NCI-H2081 (cell line): Measurements from ENCODE around the gene CENPB.
A peak's percentile ranks its signal among the peaks of the same experiment; 100 is the strongest.

Source experiments
- DNase-seq, 2 experiments: peaks; one replicate each; lab custom pipeline; 2025; lab: John Stamatoyannopoulos, UW

CENPB gene

GRCh38 chr20:3766422-3767109 is 20.0 kb downstream of the CENPB start:
- no peak for DNase-seq

GRCh38 chr20:3765171-3765882 is 21.2 kb downstream of the CENPB start:
- no peak for DNase-seq

DNA sequence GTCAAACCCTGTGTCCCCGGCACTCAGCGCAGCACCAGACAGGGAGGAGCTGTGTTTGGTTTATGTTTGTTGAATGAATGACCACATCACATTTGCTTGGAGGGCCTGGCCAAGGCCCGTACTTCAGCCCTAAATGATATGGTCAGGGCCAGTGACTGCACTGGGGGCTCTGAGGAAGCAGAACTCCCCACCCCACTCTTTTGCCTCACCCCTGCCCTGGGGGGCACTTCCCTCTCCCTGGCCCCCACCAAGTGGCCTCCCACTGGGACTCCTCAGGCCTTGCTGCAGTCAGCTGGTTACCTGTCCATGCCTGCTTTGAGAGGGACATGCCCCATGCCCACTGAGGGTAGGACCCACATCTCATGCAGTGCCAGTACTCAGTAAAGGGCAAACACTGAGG is 21.9 kb downstream of the CENPB start:
- DNase-seq, result no peak

- DNase-seq, result no peak
Observed at GRCh38 chr20:3763671-3764601, 22.6 kb downstream of the CENPB start.

DNA sequence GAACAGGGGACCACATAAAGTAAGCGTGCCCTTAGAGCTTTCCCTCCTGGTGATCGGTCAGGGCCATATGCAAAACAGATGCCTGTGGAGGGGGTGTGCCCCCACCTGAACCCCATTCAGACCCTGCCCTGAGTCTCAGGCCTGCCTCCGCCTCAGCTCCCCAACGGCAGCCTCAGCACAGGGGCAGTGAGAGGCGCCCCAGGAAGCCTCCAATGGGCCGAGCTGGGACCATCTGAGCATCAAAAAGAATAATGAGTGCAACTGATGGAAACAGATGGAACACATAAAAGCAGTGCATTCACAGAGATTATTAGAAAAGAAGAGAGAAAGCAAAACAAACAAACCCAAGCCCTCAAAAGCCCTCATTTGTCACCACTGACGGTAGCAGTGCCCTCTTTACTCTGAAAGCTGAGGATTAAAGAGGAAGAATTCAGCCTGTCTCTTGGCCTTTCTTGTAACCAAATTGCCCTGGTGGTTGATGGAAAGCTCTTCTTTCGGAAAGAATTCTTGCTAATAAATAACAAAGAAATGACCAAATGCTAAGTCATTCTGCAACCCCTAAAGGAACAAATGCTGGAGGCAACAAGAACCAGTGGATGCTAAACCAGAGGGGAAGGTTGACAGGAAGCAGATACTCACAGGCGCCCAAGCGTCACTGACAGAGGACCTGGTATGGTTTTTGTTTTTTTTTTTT is 25.7 kb downstream of the CENPB start:
- no peak for DNase-seq

DNA sequence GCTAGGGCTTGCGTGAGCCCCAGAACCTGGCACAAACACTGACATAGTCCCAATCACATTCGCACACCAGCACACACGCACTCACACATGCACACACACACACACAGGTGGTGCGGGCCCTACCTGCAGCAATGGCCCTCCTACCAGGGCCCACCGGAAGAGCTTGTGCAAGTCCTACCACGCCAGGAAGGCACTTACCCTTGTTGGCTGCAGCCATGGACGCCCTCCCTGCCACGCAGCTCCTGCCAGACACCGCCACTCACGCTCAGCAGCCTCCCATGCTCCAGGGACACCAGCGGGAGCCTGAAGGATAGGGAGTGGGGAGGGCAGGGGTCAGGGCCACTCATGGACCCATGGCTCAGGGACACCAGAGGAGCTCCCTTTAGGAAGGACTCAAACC is 26.7 kb downstream of the CENPB start:
- no peak for DNase-seq

DNA sequence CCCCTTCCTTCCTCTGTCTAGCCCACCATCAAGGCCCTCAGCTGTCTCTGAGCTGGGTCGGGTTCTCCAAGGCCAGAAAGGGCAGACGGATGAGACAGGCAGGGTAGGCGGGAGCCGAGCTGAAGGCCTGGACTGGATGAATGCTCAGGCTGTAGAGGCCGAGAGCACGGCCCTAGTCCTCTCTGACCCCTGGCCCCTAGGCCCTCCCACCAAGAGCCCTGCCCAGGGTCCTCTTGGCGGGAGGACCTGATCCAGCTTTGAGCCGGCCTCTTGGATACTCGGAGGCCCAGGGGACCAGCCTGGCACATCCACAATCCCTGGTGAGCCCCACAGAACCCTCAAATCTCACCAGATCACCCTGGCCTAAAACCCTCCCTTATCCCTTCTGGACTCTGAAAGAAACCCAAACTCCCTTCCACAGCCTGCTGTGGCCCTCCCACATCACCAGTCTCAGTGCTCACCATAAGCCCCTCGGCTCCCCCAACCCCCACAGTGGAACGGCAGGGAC is 27.2 kb downstream of the CENPB start:
- no peak for DNase-seq

GRCh38 chr20:3758566-3758965 is 28.0 kb downstream of the CENPB start:
- DNase-seq, result no peak

DNA sequence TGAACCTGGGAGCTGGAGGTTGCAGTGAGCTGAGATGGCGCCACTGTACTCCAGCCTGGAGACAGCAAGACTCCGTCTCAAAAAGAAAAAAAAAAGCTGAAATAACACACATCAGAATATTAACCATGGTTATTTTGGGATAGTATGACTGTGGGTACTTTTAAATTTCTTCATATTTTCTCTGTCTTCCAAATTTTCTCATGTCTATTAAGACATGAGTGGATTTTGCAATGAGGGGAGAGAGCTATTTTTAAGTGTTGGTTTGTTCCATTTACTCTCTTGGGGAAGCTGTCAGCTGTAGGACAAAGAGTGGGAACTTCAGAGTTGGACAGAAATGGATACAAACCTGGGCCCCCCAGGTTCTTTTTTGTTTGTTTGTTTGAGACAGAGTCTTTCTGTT is 29.3 kb downstream of the CENPB start:
- DNase-seq, result no peak

- DNase-seq, result no peak
Observed at GRCh38 chr20:3755814-3756480, 30.6 kb downstream of the CENPB start.

GRCh38 chr20:3755269-3755668 is 31.3 kb downstream of the CENPB start:
- no peak for DNase-seq

- DNase-seq, result no peak
Observed at GRCh38 chr20:3754276-3754630, 32.3 kb downstream of the CENPB start.

DNA sequence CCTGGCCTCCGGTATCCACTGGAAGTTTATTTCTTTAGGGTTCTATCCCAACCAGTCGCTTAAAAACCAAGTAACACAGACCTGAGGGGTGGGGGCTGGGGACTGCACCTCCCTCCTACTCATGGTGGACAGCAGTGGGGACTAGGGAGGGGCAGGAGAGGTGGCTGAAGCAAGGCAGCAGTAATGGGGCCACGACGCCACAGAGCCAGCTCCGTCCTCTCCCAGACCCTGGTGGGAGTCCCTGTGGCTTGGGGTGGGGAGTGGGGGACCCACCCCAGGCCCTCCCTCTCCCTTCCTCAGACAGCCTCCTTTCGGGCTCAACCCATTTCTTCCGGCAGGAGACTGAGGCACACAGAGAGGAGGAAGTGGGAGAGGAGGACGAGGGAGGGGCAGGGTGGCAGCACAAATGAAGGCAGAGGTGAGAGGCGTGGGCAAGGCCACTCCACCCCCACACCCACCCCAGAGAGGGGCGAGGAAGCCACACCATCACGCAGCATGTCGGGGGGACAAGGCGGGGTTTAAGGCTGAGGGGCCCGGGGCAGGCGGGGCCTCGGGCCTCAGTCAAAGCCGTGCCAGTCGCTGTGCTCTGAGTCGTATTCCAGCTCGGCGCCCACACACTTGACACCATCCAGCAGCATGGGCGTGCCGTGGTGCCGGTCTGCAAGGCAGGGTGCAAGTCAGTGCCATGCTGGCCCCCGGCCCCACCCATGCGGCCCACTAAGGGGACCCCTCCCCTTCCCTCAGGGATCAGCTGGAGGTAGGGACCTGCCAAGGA is 32.9 kb downstream of the CENPB start:
- no peak for DNase-seq

GRCh38 chr20:3753098-3753497 is 33.4 kb downstream of the CENPB start:
- peak; percentile 12 to 40 for DNase-seq

GRCh38 chr20:3752386-3752759 is 34.2 kb downstream of the CENPB start:
- DNase-seq, result no peak

DNA sequence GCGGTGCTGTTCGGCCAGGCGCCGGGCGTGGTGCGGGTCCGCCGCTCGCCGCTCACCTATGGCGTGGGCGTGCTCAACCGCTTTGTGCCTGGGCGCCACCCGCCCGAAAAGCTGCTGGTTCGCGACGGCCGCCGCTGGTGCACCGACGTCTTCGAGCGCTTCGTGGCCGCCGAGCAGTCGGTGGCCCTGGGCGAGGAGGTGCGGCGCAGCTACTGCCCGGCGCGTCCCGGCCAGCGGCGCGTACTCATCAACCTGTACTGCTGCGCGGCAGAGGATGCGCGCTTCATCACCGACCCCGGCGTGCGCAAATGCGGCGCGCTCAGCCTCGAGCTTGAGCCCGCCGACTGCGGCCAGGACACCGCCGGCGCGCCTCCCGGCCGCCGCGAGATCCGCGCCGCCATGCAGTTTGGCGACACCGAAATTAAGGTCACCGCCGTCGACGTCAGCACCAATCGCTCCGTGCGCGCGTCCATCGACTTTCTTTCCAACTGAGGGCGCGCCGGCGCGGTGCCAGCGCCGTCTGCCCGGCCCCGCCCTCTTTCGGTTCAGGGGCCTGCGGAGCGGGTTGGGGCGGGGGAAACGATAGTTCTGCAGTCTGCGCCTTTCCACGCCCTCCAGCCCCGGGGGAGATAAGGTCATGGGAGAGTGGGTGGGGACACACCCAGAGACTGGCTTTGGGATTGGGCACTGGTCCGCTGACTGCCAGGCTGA is 34.7 kb downstream of the CENPB start:
- DNase-seq, result no peak

- DNase-seq, result no peak
Observed at GRCh38 chr20:3751305-3751674, 35.2 kb downstream of the CENPB start.

DNA sequence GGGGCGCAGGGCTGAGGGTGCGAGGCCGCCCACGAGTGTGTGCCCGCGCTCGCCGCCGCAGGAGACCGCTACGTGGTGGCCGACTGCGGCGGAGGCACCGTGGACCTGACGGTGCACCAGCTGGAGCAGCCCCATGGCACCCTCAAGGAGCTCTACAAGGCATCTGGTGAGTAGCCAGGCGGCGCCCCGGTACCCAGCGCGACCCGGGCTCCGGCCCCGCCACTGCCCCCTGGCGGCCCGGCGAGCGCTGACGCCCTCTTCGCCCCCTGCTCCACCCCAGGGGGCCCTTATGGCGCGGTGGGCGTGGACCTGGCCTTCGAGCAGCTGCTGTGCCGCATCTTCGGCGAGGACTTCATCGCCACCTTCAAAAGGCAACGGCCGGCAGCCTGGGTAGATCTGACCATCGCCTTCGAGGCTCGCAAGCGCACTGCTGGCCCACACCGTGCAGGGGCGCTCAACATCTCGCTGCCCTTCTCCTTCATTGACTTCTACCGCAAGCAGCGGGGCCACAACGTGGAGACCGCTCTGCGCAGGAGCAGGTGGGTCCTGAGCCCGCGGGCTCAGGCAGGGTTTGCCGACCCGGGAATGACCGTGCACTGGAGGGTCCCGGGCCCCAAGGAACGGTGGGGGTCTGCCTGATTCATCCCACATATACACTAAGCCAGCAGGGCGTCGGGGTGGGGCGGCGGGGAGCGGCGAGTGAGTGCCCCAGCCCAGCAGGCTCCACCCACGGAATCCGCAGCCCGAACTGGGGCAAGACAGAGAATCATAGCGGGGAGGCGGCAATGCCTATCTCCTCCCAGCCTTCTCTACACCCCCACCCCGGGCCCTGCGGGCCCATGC is 36.6 kb downstream of the CENPB start:
- peak; percentile 35 to 41 for DNase-seq

GRCh38 chr20:3749087-3749688 is 37.4 kb downstream of the CENPB start:
- no peak for DNase-seq
